Liver (tissue), 9 donors: ENCODE measurements around the gene BANP. TPM values are rescaled to one million over a fixed set of nuclear protein-coding genes. Genes with fewer than 3 reads are reported as not detected.

Experiments
- DNase-seq: peaks from one replicate; pipeline ENCODE4 v3.0.0-alpha.2; 2017; ENCODE audit warnings: low spot score
- H3K27ac ChIP-seq, 2 donors: one replicate each; pipeline ENCODE4 v1.7.0; 2013; ENCODE audit warnings: inconsistent platforms in 2 of 2, low read length in 2 of 2, control low read depth in 1 of 2, low read depth in 1 of 2, mild to moderate bottlenecking in 1 of 2
- H3K27me3 ChIP-seq, 4 donors: one replicate each; pipeline versions ENCODE4 v1.6.1 to v1.7.0; 2013; ENCODE audit warnings: low read length in 3 of 4, inconsistent platforms in 1 of 4, mild to moderate bottlenecking in 1 of 4, moderate library complexity in 1 of 4; ENCODE audit not compliant: control insufficient read depth in 4 of 4, insufficient read depth in 4 of 4
- H3K36me3 ChIP-seq, 4 donors: one replicate each; pipeline versions ENCODE4 v1.6.1 to v1.7.0; 2013; ENCODE audit warnings: low read length in 3 of 4, mild to moderate bottlenecking in 3 of 4, low read depth in 1 of 4, moderate library complexity in 1 of 4; ENCODE audit not compliant: control insufficient read depth in 4 of 4, insufficient read depth in 3 of 4
- H3K4me1 ChIP-seq, 4 donors: one replicate each; pipeline versions ENCODE4 v1.6.1 to v1.7.0; 2013; ENCODE audit warnings: low read length in 3 of 4, mild to moderate bottlenecking in 3 of 4, moderate library complexity in 1 of 4; ENCODE audit not compliant: control insufficient read depth in 4 of 4, insufficient read depth in 4 of 4
- H3K4me3 ChIP-seq, 3 donors: one replicate each; pipeline versions ENCODE4 v1.6.1 to v1.7.0; 2013; ENCODE audit warnings: low read length in 3 of 3, control low read depth in 1 of 3, low read depth in 1 of 3, mild to moderate bottlenecking in 1 of 3
- H3K9ac ChIP-seq, 2 donors: one replicate each; pipeline ENCODE4 v1.7.0; 2013; ENCODE audit warnings: low read length in 2 of 2, mild to moderate bottlenecking in 2 of 2, moderate library complexity in 2 of 2, control low read depth in 1 of 2, low read depth in 1 of 2
- H3K9me3 ChIP-seq, 4 donors: one replicate each; pipeline versions ENCODE4 v1.6.1 to v1.7.0; 2013; ENCODE audit warnings: low read length in 3 of 4; ENCODE audit not compliant: control insufficient read depth in 4 of 4
- ATF3 ChIP-seq: IDR thresholded peaks from 2 replicates; pipeline ENCODE4 v1.6.1; 2016; ENCODE audit warnings: antibody characterized with exemption
- CTCF ChIP-seq: fragments of 150-350 bp; IDR thresholded peaks from 2 replicates; pipeline ENCODE4 v1.5.1; 2017; ENCODE audit warnings: improper control_type of control experiment, low read depth, low read length; ENCODE audit not compliant: missing input control
- EGR1 ChIP-seq, 2 donors: IDR thresholded peaks; 2 replicates each; pipeline ENCODE4 v1.6.1; 2016 to 2018; ENCODE audit warnings: antibody characterized with exemption in 2 of 2, low read depth in 2 of 2
- FOXA1 ChIP-seq: IDR thresholded peaks from 2 replicates; pipeline ENCODE4 v1.6.1; 2016; ENCODE audit warnings: antibody characterized with exemption
- FOXA2 ChIP-seq: IDR thresholded peaks from 2 replicates; pipeline ENCODE4 v1.6.1; 2016; ENCODE audit warnings: antibody characterized with exemption
- GABPA ChIP-seq, 2 donors: IDR thresholded peaks in 1 of 2; conservative IDR thresholded peaks in 1 of 2; 2 replicates each; pipeline ENCODE4 v1.6.1; 2016; ENCODE audit warnings: antibody characterized with exemption in 2 of 2, mild to moderate bottlenecking in 1 of 2, moderate library complexity in 1 of 2
- HNF4A ChIP-seq, 2 donors: conservative IDR thresholded peaks; 2 replicates each; pipeline ENCODE4 v1.6.1; 2016; ENCODE audit warnings: antibody characterized with exemption in 2 of 2, mild to moderate bottlenecking in 2 of 2
- HNF4G ChIP-seq: IDR thresholded peaks from 2 replicates; pipeline ENCODE4 v1.6.1; 2016; ENCODE audit warnings: antibody characterized with exemption
- JUND ChIP-seq, 2 donors: IDR thresholded peaks; 2 replicates each; pipeline ENCODE4 v1.6.1; 2016; ENCODE audit warnings: antibody characterized with exemption in 2 of 2
- MAX ChIP-seq: IDR thresholded peaks from 2 replicates; pipeline ENCODE4 v1.6.1; 2016; ENCODE audit warnings: antibody characterized with exemption
- NR2F2 ChIP-seq: IDR thresholded peaks from 2 replicates; pipeline ENCODE4 v1.6.1; 2016; ENCODE audit warnings: antibody characterized with exemption
- REST ChIP-seq: IDR thresholded peaks from 2 replicates; pipeline ENCODE4 v1.6.1; 2016; ENCODE audit warnings: antibody characterized with exemption, mild to moderate bottlenecking
- RXRA ChIP-seq, 2 donors: IDR thresholded peaks; 2 replicates each; pipeline ENCODE4 v1.6.1; 2017 to 2018; ENCODE audit warnings: antibody characterized with exemption in 2 of 2, mild to moderate bottlenecking in 1 of 2
- SP1 ChIP-seq: IDR thresholded peaks from 2 replicates; pipeline ENCODE4 v1.6.1; 2018; ENCODE audit warnings: antibody characterized with exemption, mild to moderate bottlenecking
- TAF1 ChIP-seq: conservative IDR thresholded peaks from 2 replicates; pipeline ENCODE4 v1.6.1; 2016; ENCODE audit warnings: antibody characterized with exemption, mild to moderate bottlenecking
- ZBTB33 ChIP-seq: IDR thresholded peaks from 2 replicates; pipeline ENCODE4 v1.6.1; 2016; ENCODE audit warnings: antibody characterized with exemption
- WGBS: extraction: QIAGEN DNeasy Blood & Tissue Kit; methylation state at CpG from one replicate; pipeline ENCODE4 v1.1.7; 2013; 5-methylcytosine and 5-hydroxymethylcytosine counted together
- polyA plus RNA-seq, 2 donors: library from polyadenylated mRNA; stranded (reverse) in 1 of 2; unstranded in 1 of 2; fragments of 200-250 nt in 1 of 2; fragments of >200 nt in 1 of 2; fragmentation: Nextera tagmentation in 1 of 2; extraction: Ambion mirVana in 1 of 2; gene quantifications; one replicate each; pipeline versions ENCODE4 v1.2.1 to v1.2.3, GENCODE V29; 2013 to 2015
- total RNA-seq, 2 donors: library from RNA; depleted of rRNA; stranded (reverse); fragments of >200 nt; gene quantifications; one replicate each; pipeline ENCODE4 v1.2.3, GENCODE V29; 2014
- donor health status: healthy.
- donor health status: healthy.
- donor health status: healthy.
- donor health status: healthy.
- donor health status: healthy.

BANP gene
- total and polyA plus RNA-seq, 4 donors = 4.9 to 20.7 (median 13.7) TPM

GRCh38 chr16:88067530-88068411 is 116.5 kb downstream of the BANP start:
- no peak overlapping the region for H3K9ac ChIP-seq
- H3K27ac ChIP-seq = no peak overlapping the region
- H3K4me1 ChIP-seq = no peaks in the 10 kb centered on the region
- DNase-seq = no peak
- no peak for TF ChIP-seq RXRA (IDR thresholded peaks at IDR 0.05)
- no peak for TF ChIP-seq ZBTB33
- no peak for TF ChIP-seq NR2F2
- TF ChIP-seq ATF3 = no peak
- TF ChIP-seq EGR1 (IDR thresholded peaks at IDR 0.05; ENCODE audit: low read depth in 2 of 2) = no peak
- TF ChIP-seq CTCF = no peak
- no peak for TF ChIP-seq FOXA2
- H3K36me3 ChIP-seq = peaks cover 4 to 39% (median 14%) of the 10 kb centered on the region in 4 donors
- H3K4me3 ChIP-seq = no peak overlapping the region
- WGBS = 93% methylated on average over 40 of the region's 40 CpGs
- no peaks in the 10 kb centered on the region for H3K9me3 ChIP-seq
- no peaks in the 10 kb centered on the region for H3K27me3 ChIP-seq

- DNase-seq = no peak
- Histone ChIP-seq H3K27ac (no peak overlapping the region), H3K36me3 (peaks cover 6 to 41% (median 14%) of the 10 kb centered on the region in 4 donors), H3K27me3 (no peaks in the 10 kb centered on the region), H3K9me3 (no peaks in the 10 kb centered on the region), H3K4me3 (no peak overlapping the region), H3K9ac (no peak overlapping the region), H3K4me1 (no peaks in the 10 kb centered on the region)
- no peak for TF ChIP-seq SP1
- TF ChIP-seq JUND (IDR thresholded peaks at IDR 0.05) = no peak
- TF ChIP-seq HNF4A (conservative IDR thresholded peaks at IDR 0.05) = no peak
- no peak for TF ChIP-seq TAF1
- TF ChIP-seq ZBTB33 = no peak
- TF ChIP-seq FOXA1 = no peak
- TF ChIP-seq MAX = no peak
- no peak for TF ChIP-seq GABPA (IDR thresholded peaks at IDR 0.05 in 1 of 2, conservative IDR thresholded peaks at IDR 0.05 in 1 of 2)
- TF ChIP-seq REST = no peak
- TF ChIP-seq EGR1 (IDR thresholded peaks at IDR 0.05; ENCODE audit: low read depth in 2 of 2) = no peak
- no peak for TF ChIP-seq FOXA2
- TF ChIP-seq HNF4G = no peak
- no peak for TF ChIP-seq RXRA (IDR thresholded peaks at IDR 0.05)
- no peak for TF ChIP-seq CTCF
- WGBS = 91% methylated on average over 27 of the region's 27 CpGs
These were observed 117.5 kb downstream of the BANP start for GRCh38 chr16:88068476-88069396.
